Type B pancreatic cell (in vitro differentiated cells): ENCODE data around the gene PALM. TPM values are rescaled to one million over a fixed set of nuclear protein-coding genes. Genes with fewer than 3 reads are reported as not detected.

ENCODE experiments used
- DNase-seq: peaks from one replicate; pipeline ENCODE4 v3.0.0; 2021; ENCODE audit warnings: mixed read lengths; ENCODE audit not compliant: unreplicated experiment; ENCODE audit errors: extremely low spot score
- H3K27ac Mint-ChIP-seq: 2 replicates; pipeline ENCODE4 v1.8.0; 2021; ENCODE audit warnings: mild to moderate bottlenecking, mixed read lengths
- H3K27me3 Mint-ChIP-seq: 2 replicates; pipeline ENCODE4 v1.8.0; 2021; ENCODE audit warnings: mixed read lengths
- H3K36me3 Mint-ChIP-seq: 2 replicates; pipeline ENCODE4 v1.8.0; 2021; ENCODE audit warnings: mixed read lengths
- H3K4me1 Mint-ChIP-seq: one replicate; pipeline ENCODE4 v1.8.0; 2021; ENCODE audit warnings: mixed read lengths; ENCODE audit not compliant: unreplicated experiment
- H3K4me3 Mint-ChIP-seq: 2 replicates; pipeline ENCODE4 v1.8.0; 2021; ENCODE audit warnings: mild to moderate bottlenecking, mixed read lengths
- H3K9me3 Mint-ChIP-seq: 2 replicates; pipeline ENCODE4 v1.8.0; 2021; ENCODE audit warnings: mixed read lengths
- total RNA-seq: library from RNA; stranded (reverse); gene quantifications from 2 replicates; pipeline ENCODE4 v1.2.1, GENCODE V29; 2021; ENCODE audit warnings: low replicate concordance
- TF ChIP-seq, protein P1 (sequence below): fragments of 200-600 bp; sonication (generic); conservative IDR thresholded peaks from 2 replicates; pipeline ENCODE4 v1.5.0; 2021; ENCODE audit warnings: antibody characterized with exemption, mild to moderate bottlenecking

Gene PALM
- total RNA-seq, 1 donor from 2014 or later = 64.1 TPM

DNA sequence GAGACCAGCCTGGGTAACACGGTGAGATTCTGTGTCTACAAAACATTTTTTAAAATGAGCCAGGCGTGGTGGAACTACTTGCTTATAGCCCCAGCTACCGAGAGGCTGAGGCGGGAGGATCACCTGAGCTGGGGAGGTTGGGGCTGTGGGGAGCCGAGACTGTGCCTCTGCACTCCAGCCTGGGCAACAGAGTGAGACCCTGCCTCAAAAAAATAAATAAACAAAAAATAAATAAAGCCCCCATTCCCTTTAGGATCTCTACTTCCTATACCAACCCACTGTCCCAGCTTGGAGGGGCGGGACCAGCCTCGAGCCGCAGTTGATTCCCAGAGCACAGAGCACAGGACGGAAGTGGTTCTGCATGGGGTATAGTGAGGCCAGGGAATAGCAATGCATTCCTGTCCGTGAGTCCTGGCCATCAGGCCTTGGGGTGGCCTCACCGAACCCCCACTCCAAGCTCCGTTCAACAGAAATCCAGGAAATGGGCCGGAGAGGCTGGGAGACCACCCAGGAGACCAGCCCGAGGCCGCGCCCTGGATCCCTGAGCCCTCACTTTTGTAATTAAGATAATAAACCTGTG, 83.7 kb downstream of the PALM start:
- Mint-ChIP-seq H3K27me3 (no peaks in the 10 kb centered on the region), H3K27ac (no peak overlapping the region), H3K36me3 (no peaks in the 10 kb centered on the region), H3K9me3 (no peaks in the 10 kb centered on the region), H3K4me1 (peaks cover 23% of the 10 kb centered on the region), H3K4me3 (no peak overlapping the region)
- TF ChIP-seq, protein P1, sequence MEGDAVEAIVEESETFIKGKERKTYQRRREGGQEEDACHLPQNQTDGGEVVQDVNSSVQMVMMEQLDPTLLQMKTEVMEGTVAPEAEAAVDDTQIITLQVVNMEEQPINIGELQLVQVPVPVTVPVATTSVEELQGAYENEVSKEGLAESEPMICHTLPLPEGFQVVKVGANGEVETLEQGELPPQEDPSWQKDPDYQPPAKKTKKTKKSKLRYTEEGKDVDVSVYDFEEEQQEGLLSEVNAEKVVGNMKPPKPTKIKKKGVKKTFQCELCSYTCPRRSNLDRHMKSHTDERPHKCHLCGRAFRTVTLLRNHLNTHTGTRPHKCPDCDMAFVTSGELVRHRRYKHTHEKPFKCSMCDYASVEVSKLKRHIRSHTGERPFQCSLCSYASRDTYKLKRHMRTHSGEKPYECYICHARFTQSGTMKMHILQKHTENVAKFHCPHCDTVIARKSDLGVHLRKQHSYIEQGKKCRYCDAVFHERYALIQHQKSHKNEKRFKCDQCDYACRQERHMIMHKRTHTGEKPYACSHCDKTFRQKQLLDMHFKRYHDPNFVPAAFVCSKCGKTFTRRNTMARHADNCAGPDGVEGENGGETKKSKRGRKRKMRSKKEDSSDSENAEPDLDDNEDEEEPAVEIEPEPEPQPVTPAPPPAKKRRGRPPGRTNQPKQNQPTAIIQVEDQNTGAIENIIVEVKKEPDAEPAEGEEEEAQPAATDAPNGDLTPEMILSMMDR = no peak
- DNase-seq = no peak

DNA sequence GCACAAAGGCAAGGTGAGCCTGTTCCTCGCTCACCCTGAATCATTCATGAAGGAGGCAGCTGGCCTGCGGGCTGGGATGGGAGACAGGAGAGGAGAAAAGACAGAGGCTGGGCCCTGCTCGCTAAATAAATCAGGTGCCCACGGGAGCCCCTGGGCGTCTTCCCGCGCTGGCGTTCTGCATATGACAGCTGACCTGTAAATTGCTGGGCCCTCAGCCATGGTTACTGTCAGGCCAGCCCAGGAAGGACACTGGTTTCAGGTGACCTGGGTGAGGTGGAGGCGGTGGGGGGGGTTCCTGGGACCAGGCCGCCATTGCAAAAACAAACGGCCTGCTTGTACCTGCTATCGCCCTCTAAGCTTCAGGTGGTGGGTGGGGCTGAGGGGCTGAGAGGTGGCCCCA, 85.1 kb downstream of the PALM start:
- TF ChIP-seq, protein P1 = no peak
- Mint-ChIP-seq H3K36me3 (no peaks in the 10 kb centered on the region), H3K4me1 (peaks cover 22% of the 10 kb centered on the region), H3K9me3 (no peaks in the 10 kb centered on the region), H3K27me3 (no peaks in the 10 kb centered on the region), H3K27ac (peak overlapping the region; percentile 85), H3K4me3 (peak overlapping the region; percentile 72)
- DNase-seq = no peak

DNA sequence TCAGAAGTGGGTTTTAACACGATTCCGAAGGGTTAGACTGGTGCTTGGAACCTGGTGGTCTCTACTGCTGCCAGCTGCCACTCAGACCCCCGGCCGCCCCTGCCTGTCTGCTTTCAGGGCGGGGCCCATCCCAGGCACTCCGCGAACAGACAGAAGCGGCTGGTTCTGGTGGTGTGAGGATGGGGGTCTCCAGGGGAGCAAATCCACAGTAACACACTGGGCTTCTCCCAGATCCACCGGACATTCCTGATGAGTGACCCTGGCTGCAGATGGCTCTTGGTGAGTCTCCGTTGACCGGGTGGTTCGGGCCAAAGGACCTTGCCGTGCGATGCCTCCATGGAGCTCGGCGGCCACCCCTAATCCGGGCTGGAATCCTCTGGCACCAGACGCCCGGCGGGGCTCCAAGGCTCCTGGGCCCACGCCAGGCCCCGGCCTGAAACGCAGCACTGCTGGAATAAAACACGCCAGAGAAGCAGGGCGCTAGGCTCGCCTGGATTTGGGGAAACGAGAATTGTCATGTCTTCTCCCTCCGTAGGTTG, 86.4 kb downstream of the PALM start:
- TF ChIP-seq, protein P1 = no peak
- peaks cover 21% of the 10 kb centered on the region for H3K4me1 Mint-ChIP-seq
- H3K9me3 Mint-ChIP-seq = no peaks in the 10 kb centered on the region
- H3K4me3 Mint-ChIP-seq = no peak overlapping the region
- peaks cover 10% of the 10 kb centered on the region for H3K36me3 Mint-ChIP-seq
- no peak for DNase-seq
- H3K27ac Mint-ChIP-seq = no peak overlapping the region
- peaks cover 6% of the 10 kb centered on the region for H3K27me3 Mint-ChIP-seq

DNA sequence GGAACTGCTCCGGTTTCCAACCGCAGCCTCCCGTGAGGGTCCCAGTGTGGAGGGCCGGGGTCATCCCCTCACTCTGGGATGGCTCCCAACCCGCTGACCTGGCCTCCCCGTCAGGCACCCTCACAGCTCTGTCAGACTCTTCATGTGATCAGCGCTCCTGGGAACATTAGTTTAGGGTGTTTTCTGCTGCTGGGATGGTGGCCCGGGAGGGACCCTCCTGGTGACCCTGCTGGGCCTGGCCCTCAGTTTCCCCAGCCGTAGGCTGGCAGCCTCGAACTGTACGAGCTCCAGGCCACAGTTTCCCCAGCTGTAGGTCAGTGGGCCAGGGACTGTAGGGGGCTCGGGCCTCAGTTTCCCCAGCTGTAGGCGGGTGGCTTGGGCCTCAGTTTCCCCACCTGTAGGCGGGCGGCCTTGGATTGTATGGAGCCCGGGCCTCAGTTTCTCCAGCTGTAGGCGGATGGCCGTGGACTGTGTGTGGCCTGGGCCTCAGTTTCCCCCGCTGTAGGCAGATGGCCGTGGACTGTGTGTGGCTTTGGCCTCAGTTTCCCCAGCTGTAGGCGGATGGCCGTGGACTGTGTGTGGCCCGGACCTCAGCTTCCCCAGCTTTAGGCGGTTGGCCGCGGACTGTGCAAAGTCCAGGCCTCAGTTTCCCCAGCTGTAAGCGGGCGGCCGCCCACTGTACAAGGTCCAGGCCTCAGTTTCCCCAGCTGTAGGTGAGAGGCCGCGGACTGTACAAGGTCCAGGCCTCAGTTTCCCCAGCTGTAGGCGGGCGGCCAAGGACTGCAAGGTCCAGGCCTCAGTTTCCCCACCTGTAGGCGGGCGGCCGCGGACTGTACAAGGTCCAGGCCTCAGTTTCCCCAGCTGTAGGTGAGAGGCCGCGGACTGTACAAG, 87.2 kb downstream of the PALM start:
- no peaks in the 10 kb centered on the region for H3K9me3 Mint-ChIP-seq
- no peak overlapping the region for H3K4me3 Mint-ChIP-seq
- no peak for DNase-seq
- TF ChIP-seq, protein P1 = no peak
- no peak overlapping the region for H3K27ac Mint-ChIP-seq
- H3K36me3 Mint-ChIP-seq = peaks cover 15% of the 10 kb centered on the region
- peaks cover 6% of the 10 kb centered on the region for H3K27me3 Mint-ChIP-seq
- H3K4me1 Mint-ChIP-seq = peaks cover 26% of the 10 kb centered on the region

DNA sequence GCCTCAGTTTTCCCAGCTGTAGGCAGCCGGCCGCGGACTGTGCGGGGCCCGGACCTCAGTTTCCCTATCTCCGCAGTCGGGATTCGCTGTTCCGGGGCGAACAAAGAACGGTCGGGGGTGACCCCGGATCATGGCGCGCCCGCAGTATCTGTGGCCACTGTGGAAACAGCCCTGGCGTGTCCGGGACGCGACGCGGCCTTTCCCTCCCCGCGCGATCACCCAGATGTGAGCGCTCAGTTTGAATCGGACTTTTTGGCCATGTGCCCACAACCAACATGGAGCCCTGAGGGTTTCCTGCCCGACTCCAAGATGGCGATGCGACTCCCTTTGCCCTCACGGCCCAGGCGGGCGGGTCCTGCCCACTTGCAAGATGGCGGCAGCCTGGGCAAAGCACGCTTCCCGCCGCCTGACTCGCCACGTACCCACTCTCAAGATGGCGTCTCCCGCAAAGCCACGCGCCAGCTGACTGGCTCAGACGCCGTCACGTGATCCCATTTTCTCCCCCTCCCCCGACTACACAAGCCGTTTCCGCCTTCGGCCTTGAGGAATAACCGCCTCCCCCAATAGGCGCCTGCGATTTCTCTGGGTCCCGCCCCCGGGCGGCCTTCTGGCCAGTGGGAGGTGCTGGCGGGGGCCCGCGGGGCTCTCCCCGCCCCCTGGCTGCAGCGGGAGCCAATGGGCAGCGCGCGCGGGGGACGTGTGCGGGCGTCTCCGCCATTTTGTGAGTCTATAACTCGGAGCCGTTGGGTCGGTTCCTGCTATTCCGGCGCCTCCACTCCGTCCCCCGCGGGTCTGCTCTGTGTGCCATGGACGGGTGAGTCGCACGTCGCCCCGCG, 88.2 kb downstream of the PALM start, which contains the start of gene PTBP1:
TSS of gene PTBP1 (plus strand) at position 761 of the 836 bp plus-strand sequence. CDS start at position 807, 46 bp downstream.
- Mint-ChIP-seq H3K4me1 (peaks cover 21% of the 10 kb centered on the region), H3K27me3 (peaks cover 6% of the 10 kb centered on the region), H3K4me3 (peak within 1 kb of the TSS; percentile 97), H3K36me3 (peaks cover 15% of the 10 kb centered on the region), H3K27ac (peak within 1 kb of the TSS; percentile 98), H3K9me3 (no peaks in the 10 kb centered on the region)
- TF ChIP-seq, protein P1 = peak; percentile 12
- DNase-seq = peak; percentile 100
